GM21528 (cell line): ENCODE data around the gene NXPE2.
"Not testable (repeated sequence)": the region's sequence is repeated elsewhere in the genome, so short reads cannot be mapped to it uniquely, and the experiment has no call there.

Experiments used
- ATAC-seq: cut with Tn5 transposase; IDR thresholded peaks from one replicate; pipeline ENCODE4 v1.9.1; 2021; ENCODE audit warnings: mild to moderate bottlenecking, moderate library complexity; ENCODE audit not compliant: unreplicated experiment, low FRiP score

The NXPE2 gene

DNA sequence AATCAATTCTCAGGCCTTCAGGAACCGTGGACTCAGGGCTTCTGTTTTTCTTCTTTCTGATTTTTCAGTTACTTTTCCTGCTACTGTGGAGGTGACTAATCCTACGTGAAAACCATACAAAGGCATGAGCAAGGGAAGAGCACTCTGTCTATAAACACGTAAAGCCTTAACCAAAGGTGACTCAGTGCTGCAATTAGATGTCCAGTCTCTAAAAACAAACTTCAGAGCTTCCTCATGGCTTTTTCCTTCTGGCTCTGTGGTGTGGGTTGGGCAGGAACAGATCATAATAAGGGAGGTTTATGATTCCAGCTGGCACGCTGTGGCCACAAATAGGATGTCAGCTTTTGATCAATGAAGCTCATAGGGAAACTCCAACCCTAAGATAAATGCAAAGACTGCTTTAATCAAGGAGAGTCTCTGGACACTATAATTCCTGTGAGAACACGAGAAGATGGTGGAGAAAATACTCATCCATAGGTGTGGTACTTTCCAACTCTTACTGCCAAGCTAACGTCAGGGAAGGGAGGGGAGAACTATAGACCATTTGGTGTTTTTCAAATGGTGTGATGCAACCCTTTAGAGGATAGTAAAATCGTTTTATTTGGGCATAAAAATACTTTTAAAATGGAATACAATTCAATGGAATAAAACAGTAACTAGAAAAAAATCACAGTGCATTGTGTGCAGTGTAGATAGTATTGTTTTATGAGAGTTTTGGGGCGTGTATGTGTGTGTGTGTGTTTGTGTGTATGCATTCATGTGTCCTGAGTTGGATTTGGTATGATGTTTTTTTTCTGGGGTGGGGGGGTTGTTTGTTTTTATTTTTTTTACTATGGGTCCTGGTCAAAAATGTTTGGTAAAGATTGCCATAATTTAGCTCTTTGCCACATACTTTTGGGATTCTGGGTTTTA, at the start of gene NXPE2:
TSS of gene NXPE2 (plus strand) at position 403 of the 912 bp plus-strand sequence. CDS start at position 452, 49 bp downstream.
- no peak for ATAC-seq

DNA sequence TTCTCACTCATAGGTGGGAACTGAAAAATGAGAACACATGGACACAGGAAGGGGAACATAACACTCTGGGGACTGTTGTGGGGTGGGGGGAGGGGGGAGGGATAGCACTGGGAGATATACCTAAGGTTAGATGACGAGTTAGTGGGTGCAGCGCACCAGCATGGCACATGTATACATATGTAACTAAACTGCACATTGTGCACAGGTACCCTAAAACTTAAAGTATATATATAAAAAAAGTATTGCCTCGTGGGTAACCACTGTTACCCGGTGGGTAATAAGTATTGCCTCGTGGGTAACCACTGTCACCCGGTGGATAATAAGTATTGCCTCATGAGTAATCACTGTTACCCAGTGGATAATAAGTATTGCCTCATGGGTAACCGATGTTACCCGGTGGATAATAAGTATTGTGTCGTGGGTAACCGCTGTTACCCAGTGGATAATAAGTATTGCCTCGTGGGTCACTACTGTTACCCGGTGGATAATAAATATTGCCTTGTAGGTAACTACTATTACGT, 46.8 kb upstream of the NXPE2 start:
- not testable (repeated sequence) for ATAC-seq

DNA sequence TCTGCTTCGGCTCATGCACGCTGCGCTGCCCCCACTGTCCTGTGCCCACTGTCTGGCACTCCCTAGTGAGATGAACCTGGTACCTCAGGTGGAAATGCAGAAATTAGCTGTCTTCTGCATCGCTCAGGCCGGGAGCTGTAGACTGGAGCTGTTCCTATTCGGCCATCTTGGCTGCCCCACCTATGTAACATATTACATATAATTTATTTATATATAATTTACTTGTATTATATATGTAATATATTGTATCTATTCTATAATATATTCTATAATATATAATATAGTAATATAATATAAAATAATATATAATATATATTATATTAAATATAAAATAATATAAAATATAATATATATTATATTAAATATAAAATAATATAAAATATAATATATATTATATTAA, 38.9 kb upstream of the NXPE2 start:
- ATAC-seq = not testable (repeated sequence)

DNA sequence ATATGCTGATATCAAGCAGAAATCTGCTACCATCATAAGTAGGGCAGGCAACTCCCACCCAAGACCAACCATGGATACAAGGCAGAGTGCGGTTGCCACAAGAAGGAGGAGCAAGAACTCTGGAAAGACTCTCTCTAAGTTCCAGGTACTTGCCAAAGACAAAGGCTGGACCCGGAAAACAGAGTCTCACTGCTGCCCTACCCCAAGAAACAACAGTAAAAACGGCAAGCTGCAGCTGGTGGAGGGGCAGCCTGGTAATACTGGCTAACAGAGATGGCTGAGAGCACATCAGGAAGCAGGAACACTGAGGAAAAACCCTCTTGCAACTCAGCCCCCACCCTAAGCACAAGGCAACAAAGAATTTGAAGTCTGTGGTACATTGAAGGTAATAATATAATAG, 27.7 kb upstream of the NXPE2 start:
- ATAC-seq = no peak

DNA sequence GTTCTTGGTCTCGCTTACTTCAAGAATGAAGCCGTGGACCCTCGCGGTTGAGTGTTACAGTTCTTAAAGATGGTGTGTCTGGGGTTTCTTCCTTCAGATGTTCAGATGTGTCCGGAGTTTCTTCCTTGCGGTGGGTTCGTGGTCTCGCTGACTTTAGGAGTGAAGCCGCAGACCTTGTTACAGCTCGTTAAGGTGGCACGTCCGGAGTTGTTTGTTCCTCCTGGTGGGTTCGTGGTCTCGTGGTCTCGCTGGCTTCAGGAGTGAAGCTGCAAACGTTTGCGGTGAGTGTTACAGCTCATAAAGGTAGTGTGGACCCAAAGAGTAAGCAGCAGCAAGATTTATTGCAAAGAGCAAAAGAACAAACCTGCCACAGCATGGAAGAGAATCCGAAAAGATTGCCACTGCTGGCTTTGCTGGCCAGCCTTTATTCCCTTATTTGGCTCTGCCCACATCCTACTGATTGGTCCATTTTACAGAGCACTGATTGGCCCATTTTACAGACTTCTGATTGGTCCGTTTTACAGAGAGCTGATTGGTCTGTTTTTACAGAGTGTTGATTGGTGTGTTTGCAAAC, 27.1 kb upstream of the NXPE2 start:
- ATAC-seq = no peak

DNA sequence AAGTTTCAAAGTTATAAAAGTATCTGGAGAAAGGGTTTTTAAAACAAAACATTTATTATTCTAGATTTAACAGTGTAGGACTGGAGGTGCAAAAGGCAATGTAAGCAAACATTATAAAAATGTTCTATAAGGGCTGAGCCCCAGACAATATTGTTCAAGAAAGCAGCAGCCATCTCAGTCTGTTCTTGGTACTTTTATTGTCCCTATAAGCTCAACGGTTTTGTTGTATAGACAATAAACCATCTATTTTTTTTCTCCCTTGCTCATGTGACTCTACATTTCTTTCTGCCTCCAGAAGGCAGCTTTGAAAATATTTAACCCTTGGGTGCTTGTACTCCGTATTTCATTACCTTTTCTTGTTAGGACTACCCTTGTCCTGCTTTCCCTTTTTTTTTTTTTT, 25.2 kb upstream of the NXPE2 start:
- no peak for ATAC-seq

DNA sequence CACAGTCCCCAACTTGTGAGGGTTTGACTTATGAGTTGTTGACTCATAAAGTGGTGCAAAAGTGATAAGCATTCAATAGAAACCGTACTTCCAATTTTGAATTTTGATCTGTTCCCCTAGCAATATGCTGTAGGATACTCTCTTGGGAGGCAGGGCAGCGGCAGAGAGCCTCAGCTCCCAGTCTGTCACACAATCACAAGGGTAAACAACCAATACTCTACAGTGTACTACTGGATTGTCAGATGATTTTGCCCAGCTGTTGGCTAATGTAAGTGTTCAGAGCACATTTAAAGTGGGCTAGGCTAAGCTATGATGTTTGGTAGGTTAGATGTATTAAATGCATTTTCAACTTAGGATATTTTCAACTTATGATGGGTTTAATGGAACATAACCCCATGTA, 13.7 kb upstream of the NXPE2 start:
- ATAC-seq = no peak

DNA sequence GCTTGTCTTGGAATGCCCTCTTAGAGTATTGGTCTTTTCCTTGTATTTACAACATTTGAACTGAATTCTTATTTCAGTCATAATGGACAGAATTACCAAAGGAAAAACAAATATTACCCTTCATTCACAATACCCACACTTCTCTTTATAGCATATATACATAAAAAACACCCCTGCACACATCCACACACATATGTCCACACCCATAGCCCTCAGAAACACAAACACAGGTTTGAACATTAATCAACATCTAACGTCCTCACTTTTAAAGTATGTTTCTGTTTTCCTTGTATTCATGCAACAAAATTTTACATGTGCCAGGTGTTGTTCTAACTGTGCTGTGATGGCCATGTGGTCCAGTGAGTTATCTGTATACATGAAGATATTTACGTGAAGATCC, 11.6 kb upstream of the NXPE2 start:
- ATAC-seq = no peak

DNA sequence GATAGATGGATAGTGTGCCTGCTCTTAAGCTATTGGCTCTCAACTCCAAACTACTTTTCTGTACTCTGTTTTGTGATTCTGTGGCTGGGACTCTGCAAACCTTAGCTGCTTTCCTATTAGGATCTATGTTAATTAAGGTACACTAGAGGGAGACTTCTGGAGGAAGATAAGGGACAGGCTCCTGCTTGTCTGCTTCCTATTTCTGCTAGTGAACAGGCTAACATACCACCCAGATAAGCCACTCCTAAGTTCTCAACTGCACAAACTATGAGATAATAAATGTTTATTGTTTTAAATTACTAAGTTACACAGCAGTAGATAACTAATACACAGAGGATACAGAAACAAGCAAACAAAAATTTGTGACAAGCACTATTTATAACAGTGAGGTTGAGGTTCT, 10.2 kb upstream of the NXPE2 start:
- no peak for ATAC-seq

DNA sequence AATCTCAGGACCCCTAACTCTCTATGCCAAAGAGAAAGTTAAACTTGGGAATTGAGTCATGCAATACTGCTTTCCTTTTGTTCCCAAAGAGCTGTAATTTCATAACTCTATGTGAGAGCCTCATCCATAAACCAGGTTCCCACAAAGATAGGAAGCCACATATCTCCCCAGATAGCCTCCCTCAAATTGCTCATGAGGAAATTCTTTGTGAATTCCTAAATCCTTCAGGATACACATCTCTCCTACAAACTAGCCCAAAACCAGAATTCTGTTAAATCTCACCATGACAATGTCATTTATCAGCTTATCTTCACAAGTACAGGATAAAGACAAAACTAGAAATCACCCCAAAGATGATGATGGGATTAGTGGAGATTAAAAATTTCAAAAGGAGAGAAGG, 4.7 kb upstream of the NXPE2 start:
- ATAC-seq = no peak

DNA sequence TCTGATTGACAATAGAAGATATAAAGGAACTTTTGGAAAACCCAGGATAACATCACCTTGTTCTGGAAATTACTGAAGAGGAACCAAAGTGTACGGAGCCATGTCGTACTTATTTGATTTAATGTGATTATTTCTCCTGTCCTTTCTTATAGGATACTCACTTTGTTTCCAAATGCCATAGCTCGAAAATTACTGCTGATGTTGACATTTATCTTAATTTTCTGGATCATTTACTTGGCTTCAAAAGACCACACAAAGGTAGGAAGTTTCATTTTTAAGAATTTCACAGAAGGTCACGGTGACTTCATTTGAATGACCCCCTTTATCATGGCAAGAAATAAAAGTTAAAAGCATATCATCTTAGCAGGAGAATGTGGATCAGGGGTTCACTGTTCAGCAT, 1.2 kb downstream of the NXPE2 start:
- ATAC-seq = no peak

DNA sequence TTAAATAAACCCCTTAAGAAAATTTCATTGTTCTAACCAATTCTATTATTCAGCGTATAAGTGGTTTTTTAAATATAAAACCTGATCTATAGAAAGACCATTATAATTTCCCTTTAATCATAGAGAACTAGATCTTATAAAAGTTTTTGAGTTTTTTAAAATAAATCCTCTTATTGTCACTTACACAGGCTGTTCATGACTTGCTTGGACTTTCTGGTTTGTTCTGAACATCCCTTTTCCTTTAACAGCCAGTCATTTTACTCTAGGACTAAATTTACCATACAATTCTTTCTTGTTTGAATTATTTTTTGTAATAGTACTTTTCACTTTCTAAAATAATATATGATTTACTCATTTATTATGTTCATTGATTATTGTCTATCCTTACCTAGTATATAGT, 4.7 kb downstream of the NXPE2 start:
- no peak for ATAC-seq

DNA sequence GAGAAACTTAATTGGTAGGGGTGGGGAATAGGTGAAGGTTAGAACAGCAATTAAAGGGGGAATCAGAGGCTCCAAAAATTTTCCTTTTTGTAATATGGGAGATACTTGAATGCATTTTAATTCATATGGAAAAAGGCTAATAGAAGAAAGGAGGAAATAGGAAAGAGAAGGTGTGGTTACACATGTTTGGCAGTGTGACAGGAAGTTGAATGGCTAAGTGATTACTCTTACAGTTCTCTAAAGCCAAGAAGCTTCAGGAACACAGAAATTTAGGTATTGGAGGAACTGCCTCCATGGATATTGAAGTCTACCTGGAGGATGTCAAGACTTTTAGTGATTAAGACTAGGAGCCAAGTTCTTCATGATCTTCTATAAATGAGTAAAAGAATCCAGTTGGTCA, 6.3 kb downstream of the NXPE2 start:
- ATAC-seq = no peak

DNA sequence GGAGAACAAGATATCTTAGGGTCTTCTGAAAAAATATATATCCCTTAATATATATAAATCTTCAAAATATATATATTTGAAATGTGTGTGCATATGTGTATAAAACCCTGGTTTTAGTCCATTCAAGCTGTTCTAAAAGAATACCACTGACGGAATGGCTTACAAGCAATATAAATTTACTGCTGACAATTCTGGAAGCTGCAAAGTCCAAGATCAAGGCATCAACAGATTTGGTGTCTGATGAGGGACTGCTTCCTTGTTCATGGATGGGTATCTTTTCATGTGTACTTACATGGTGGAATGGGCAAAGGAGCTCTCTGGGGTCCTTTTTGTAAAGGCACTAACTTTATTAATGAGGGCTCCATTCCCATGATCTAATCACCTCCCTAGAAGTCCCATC, 6.8 kb downstream of the NXPE2 start:
- ATAC-seq = no peak

DNA sequence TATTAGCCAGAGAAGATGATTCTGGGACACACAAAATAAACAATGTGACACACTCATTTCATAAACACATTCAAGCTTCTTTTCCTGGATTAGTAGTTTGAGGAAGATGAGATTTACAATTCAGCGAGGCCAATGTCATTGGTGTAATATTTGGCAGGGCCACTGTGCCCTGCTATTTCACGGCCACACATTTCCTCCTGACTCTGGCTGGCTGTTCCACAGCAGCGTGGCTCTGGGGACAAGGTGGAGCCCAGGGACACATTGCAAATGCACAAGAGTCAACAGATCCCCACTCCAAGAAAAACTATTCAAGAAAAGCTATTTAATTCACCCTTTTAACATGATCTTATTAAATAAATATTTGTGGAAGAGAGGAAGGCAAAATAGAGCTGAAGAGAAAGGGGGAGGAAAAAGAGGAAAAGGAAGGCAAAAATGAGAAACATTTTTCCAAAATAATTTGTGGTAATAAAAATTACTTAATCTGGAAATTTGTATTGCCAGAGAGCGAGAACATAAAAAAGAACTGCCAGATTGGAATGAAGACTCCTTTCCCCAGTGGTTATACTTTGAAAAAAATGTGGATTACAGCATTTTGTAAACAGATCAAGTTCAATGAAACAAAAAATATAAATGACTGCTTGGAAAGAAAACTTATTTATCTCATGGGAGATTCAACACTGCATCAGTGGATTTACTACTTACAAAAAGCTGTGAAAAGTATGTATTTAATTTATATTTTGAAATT, 27.1 kb downstream of the NXPE2 start:
- no peak for ATAC-seq

DNA sequence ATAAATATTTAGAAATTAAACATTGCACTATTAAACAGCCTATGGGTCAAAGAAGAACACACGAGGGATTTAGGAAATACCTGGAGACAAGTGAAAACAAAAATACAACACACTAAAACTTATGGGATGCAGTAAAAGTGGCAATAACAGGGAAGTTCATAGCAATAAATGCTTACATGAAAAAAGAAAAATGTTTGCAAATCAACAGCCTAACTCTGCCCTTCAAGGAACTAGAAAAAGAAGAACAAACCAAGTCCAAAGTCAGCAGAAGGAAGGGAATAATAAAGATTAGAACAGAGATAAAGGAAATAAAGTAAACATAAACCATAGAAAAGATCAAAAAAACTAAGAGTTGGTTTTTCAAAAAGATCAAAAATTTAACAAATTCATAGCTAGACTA, 31.6 kb downstream of the NXPE2 start:
- no peak for ATAC-seq

DNA sequence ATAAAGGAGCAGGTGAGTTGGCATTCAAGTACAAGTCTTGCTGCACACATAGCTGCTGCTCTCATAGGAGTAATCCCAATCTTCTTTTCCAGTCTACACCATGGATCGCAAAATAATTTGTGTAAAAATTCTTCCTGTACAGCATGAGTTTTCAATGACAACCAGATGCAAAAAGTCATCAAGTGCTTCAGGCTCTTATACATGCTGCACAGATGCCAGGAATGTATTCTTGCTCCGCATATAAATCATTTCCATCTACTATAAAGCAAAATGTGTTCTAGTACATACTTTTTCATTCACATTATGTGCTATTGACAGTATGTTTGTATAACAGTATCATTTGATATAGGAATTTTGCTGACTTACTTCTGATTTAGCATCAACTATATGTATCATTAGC, 35.4 kb downstream of the NXPE2 start:
- ATAC-seq = no peak

DNA sequence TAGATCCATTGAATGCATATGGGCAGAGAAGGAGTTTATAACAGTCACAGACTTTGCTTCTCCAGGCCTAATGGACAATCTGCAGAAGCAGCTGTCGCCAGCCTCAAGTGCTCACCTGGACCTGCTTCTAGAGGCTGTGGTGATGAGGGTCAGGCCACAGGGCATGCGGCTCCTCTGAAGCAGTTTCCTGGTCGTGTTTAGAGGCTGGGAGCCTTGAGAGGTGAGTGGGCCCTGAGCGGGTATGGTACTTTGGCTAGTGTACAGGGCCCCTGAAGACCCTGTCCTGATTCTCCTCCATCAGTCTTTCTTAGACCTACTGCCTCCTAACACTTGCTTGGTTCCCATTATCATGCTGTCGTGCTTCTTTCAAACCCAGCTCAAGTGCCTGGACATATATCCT, 41.2 kb downstream of the NXPE2 start:
- ATAC-seq = no peak

DNA sequence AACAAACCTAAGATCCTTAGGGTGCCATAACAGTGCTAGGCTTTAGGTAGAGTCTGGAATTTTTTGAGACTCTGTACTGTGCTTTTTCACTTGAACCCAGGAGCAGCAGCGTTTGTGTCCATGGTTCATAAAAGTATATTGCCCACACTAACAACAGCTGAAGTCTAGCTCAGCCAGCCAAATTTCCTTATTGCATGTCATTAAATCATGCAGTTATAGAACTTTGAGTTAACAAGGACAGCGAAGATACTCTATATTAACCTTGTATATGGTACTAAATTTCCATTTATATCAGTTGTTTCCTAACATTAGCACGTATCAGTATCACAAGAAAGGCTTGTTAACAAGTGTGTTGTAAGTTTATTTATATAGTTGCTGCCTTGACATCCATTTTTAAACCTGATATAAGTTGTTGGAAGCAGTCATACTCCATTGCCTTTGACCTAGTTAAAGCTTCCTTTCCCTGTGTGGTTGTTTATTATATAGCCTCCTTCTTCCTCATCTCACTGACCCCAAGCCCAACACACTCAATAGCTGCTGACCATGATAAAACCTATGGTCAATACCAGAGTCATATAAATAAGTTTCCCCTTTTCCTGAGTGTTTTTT, 46.7 kb downstream of the NXPE2 start:
- no peak for ATAC-seq

DNA sequence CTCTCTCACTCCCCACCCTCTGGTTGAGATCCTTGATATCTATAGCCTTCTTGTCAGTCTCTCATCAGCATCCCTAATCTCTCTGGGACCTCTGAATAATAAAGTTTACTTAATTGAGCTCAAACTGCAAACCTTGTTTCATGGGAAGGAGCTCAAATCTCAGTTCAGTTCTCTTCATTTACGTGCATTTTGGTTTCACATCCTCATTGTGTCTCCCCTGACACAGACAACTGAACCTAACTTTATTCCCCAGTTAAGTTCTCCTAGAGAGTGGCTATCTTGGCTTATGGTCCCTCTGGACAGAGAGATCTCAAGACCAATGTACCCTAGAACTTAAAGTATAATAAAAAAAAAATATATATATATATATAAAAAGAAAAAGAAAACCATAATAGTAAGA, 47.3 kb downstream of the NXPE2 start:
- no peak for ATAC-seq

DNA sequence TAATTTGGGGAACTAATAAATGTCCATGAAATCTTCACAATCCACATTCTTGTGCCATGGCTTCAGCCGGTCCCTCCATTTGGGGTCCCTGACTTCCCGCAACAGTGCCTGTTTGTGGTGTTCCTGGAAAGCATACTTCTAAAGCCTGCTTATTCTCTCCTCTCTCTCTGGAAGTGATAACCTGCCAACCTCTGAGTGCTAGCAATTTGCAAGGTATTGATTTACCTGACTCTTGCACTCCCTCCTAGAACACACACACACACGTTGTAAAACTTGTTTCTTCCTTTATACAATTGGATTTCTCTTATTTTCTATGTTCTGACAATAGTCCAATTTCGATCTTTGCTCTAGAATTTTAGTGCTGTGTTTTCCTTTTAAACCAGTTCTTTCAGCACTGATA, 58.5 kb downstream of the NXPE2 start:
- ATAC-seq = no peak
